Peyer's patch (tissue), 4 donors: ENCODE results near the gene CUEDC2. TPM values are rescaled to one million over a fixed set of nuclear protein-coding genes. Genes with fewer than 3 reads are reported as not detected.

Experiments used
- small RNA-seq, 2 donors: library from RNA; depleted of rRNA; stranded (forward); fragments of <200 nt; gene quantifications; one replicate each; pipeline ENCODE3, GENCODE V24; 2016
- total RNA-seq, 4 donors: library from RNA; depleted of rRNA; stranded (reverse); fragments of >200 nt; gene quantifications; one replicate each; pipeline ENCODE4 v1.1.0, GENCODE V29; 2016

The CUEDC2 gene
- total RNA-seq, 4 donors from 2014 or later, result 8.9 to 56.9 (median 29.3) TPM

Small RNAs within 50 kb of the gene (small RNA-seq; reads per million reads assigned to genes)
- 3,600 to 6,422 reads per million in 2 donors for gene MIR146B

Other genes starting within 250 kb of the CUEDC2 start
- gene ELOVL3, start 206.3 kb downstream of the CUEDC2 start, total RNA-seq, result not detected
- not detected for gene PITX3, start 191.1 kb downstream of the CUEDC2 start, total RNA-seq
- 10 to 100 TPM; 73.4 to 98.5 (median 95.8) TPM for gene GBF1, start 187.0 kb downstream of the CUEDC2 start, total RNA-seq
- 10 to 100 TPM in 3 of 4 donors, 1 to 10 TPM in 1; 6.5 to 22.9 (median 19.2) TPM for gene NFKB2, start 36.9 kb downstream of the CUEDC2 start, total RNA-seq
- 10 to 100 TPM in 1 of 4 donors, 1 to 10 TPM in 2, not detected in 1; 1.6 to 14.3 (median 6.3) TPM for gene PSD, start 13.8 kb downstream of the CUEDC2 start, total RNA-seq
- 10 to 100 TPM; 36.9 to 57.8 (median 44.8) TPM for gene FBXL15, start 11.7 kb downstream of the CUEDC2 start, total RNA-seq
- gene C10orf95, start 19.0 kb upstream of the CUEDC2 start, total RNA-seq, result 1 to 10 TPM in 1 of 4 donors, under 1 TPM in 1, not detected in 2; 0.85 to 2.8 TPM
- 10 to 100 TPM; 41.3 to 79.7 (median 71.3) TPM for gene ACTR1A, start 70.1 kb upstream of the CUEDC2 start, total RNA-seq
- 10 to 100 TPM in 1 of 4 donors, 1 to 10 TPM in 3; 6.5 to 11.0 (median 9.2) TPM for gene SUFU, start 71.4 kb upstream of the CUEDC2 start, total RNA-seq
- gene TRIM8, start 211.9 kb upstream of the CUEDC2 start, total RNA-seq, result 100 to 1,000 TPM in 3 of 4 donors, 10 to 100 TPM in 1; 88.3 to 154 (median 119) TPM